HG02840 (cell line): ENCODE measurements around the gene CAMTA1.

ENCODE experiments used
- ATAC-seq: cut with Tn5 transposase; IDR thresholded peaks from one replicate; pipeline ENCODE4 v1.9.1; 2021; ENCODE audit warnings: mild to moderate bottlenecking, moderate library complexity, moderate number of reproducible peaks; ENCODE audit not compliant: unreplicated experiment, low FRiP score

The CAMTA1 gene

GRCh38 chr1:7338439-7338838 lies 553.2 kb downstream of the CAMTA1 start:
- no peak for ATAC-seq

- no peak for ATAC-seq
Measured at GRCh38 chr1:7339014-7339413, 553.8 kb downstream of the CAMTA1 start.

- ATAC-seq: no peak
Measured at GRCh38 chr1:7339953-7340352, 554.7 kb downstream of the CAMTA1 start.

GRCh38 chr1:7341145-7341905 lies 556.1 kb downstream of the CAMTA1 start:
- no peak for ATAC-seq

- ATAC-seq: no peak
Measured at GRCh38 chr1:7343882-7344281, 558.6 kb downstream of the CAMTA1 start.

GRCh38 chr1:7344299-7344698 lies 559.0 kb downstream of the CAMTA1 start:
- no peak for ATAC-seq

GRCh38 chr1:7345516-7345915 lies 560.3 kb downstream of the CAMTA1 start:
- ATAC-seq: no peak

- ATAC-seq: no peak
Measured at GRCh38 chr1:7346070-7346596, 560.9 kb downstream of the CAMTA1 start.

- no peak for ATAC-seq
Measured at GRCh38 chr1:7346600-7347570, 561.6 kb downstream of the CAMTA1 start.

GRCh38 chr1:7348073-7348472 lies 562.8 kb downstream of the CAMTA1 start:
- no peak for ATAC-seq

- ATAC-seq: no peak
Measured at GRCh38 chr1:7348580-7348979, 563.3 kb downstream of the CAMTA1 start.

GRCh38 chr1:7350804-7351203 lies 565.5 kb downstream of the CAMTA1 start:
- ATAC-seq: no peak

- no peak for ATAC-seq
Measured at GRCh38 chr1:7351649-7352048, 566.4 kb downstream of the CAMTA1 start.

GRCh38 chr1:7352364-7352763 lies 567.1 kb downstream of the CAMTA1 start:
- no peak for ATAC-seq

GRCh38 chr1:7352974-7353373 lies 567.7 kb downstream of the CAMTA1 start:
- ATAC-seq: no peak

GRCh38 chr1:7355646-7356045 lies 570.4 kb downstream of the CAMTA1 start:
- no peak for ATAC-seq

GRCh38 chr1:7356079-7356478 lies 570.8 kb downstream of the CAMTA1 start:
- ATAC-seq: no peak

GRCh38 chr1:7358425-7358824 lies 573.2 kb downstream of the CAMTA1 start:
- ATAC-seq: no peak

GRCh38 chr1:7360526-7360925 lies 575.3 kb downstream of the CAMTA1 start:
- ATAC-seq: no peak

GRCh38 chr1:7362947-7363346 lies 577.7 kb downstream of the CAMTA1 start:
- ATAC-seq: no peak

GRCh38 chr1:7363450-7363849 lies 578.2 kb downstream of the CAMTA1 start:
- no peak for ATAC-seq
